Muscle of arm (tissue), 12 donors: ENCODE measurements around the gene CDK4. TPM values are rescaled to one million over a fixed set of nuclear protein-coding genes. Genes with fewer than 3 reads are reported as not detected.
"Not testable (repeated sequence)": the region's sequence is repeated elsewhere in the genome, so short reads cannot be mapped to it uniquely, and the experiment has no call there.

Experiments used
- DNase-seq: peaks from one replicate; pipeline ENCODE4 v3.0.0-alpha.2; 2013
- polyA plus RNA-seq, 12 donors: library from polyadenylated mRNA; unstranded; fragments of 120-200 nt; gene quantifications; one replicate each; pipeline ENCODE4 v1.2.1, GENCODE V29; 2013; ENCODE audit not compliant: insufficient read length in 12 of 12

CDK4 gene
- polyA plus RNA-seq, 12 donors: 106 to 176 (median 131) TPM; not detected in 1

DNA sequence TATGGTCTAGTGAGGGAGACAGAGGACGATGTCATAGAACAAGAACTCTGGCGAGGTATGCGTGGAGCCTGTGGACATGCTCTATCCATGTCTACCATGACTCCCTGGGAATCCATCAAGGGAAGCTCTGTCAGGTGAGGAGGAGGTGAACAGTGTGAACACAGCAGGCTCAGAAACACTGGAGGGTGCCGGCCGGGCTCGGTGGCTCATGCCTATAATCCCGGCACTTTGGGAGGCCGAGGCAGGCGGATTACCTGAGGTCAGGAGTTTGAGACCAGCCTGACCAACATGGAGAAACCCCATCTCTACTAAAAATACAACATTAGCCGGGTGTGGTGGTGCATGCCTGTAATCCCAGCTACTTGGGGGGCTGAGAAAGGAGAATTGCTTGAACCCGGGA lies 22.5 kb upstream of the CDK4 start:
- not testable (repeated sequence) for DNase-seq

DNA sequence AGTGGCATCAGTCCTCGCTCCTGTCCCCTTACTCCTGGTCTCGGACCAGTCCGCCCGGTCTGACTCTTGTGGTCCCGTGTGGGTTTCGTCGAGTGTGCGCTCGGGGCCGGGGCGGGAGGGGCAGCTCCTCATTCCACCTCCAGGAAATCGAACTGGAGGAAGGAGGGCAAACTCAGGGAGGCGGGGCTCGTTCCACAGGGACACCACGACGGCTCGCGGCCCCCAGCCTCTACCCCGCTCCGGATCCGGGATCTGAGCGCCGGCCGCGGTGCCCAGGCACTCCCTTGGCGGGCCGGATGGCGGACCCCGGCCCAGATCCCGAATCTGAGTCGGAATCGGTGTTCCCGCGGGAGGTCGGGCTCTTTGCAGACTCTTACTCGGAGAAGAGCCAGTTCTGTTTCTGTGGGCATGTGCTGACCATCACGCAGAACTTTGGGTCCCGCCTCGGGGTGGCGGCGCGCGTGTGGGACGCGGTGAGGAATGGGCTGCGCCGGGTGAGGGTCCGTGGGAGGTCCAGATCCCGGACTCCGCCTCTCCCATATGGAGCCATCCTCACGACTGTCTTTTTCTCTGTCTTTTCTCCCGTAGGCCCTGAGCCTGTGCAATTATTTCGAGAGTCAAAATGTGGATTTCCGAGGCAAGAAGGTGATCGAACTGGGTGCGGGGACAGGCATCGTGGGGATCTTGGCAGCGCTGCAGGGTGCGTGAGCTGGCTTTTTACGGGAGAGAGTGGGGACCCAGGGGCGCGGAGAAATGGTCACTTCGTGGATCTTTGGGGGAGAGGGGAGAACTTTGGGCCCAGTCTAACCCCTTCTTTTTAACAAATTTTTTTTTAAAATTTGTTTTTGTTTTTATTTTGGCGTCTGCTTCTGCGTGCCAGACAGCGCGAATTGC lies 20.6 kb upstream of the CDK4 start, which contains the start of gene EEF1AKMT3:
TSS of gene EEF1AKMT3 (plus strand) at position 186 of the 894 bp plus-strand sequence. CDS start at position 297, 111 bp downstream.
- DNase-seq: peak; percentile 54

DNA sequence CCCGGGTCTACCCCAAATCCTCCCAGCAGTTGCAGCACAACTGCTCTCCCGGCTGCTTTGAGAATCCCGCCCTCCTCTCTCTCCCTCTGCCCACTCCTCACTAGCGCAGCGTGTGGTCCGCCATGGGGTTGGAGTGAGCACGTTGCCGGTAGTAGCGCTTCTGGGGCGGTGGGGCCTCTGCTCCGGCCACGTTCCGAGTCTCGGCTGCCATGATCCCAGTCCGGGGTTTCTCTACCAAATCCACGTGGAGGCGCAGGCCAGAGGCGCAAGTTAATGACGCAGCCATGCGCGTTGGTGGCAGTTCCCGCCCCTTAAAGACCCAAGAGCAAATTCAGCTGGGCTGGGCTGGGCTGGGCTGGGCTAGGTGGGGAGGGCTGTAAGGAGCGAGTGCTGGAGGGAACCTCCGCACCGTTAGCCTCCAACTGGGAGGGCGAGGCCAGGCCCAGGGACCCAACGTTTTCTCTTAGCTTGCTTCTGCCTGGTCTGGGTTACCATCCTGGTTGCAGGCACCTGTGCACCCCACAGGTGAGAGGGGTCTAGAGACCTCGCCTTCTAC lies 19.8 kb upstream of the CDK4 start, which contains the start of gene METTL1:
TSS of gene METTL1 (minus strand) at position 233 of the 556 bp plus-strand sequence. CDS start at position 211, 22 bp downstream.
- peak; percentile 98 for DNase-seq

DNA sequence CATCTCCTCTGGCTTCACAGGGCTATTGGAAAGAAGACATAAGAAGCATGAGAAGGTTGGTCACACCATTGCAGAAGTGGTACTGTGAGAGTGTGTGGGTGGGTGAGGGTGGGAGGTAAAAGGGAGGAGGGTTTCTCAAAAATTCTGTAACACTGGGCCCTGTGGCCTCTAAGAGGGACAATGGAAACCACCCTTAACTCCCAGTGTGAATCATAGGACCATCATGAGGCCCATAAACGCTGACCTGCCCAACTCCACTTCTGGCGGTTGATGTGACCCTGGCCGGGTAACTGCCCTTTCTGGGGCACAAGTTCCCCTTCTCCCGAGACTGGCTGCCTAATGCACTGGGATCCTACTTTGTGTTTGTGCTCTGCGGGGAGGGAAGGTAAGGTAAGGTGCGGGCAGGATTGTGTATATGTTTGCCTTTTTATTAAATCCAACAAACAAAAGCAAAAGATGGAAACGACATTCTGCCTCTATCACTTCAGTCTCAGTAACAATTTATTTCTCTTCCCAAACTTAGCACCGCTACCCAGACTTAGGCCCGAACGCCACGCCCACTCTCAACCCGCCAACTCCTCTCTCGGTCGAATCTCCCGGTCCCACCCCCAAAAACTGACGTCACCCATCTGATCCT lies 19.2 kb upstream of the CDK4 start:
- DNase-seq: peak; percentile 96

DNA sequence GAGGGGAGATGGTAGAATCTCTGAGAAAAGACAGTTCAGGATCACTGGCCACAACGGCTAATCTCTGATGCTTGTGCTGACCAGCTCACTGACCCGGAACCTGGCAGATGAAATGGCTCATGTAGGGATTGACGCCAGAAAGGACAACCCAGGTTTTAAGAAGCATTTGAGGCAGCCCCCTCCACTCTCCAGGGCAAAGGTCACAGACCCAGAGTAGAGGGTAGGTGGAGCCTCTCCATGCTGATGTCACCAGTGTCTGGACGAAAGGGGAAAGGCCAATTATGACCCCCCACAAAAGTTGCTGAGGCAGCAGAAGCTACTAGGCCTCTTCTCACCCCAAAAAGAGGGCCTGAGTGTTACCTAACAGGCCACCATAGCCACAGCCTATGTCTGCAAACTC lies 18.6 kb upstream of the CDK4 start:
- DNase-seq: no peak

DNA sequence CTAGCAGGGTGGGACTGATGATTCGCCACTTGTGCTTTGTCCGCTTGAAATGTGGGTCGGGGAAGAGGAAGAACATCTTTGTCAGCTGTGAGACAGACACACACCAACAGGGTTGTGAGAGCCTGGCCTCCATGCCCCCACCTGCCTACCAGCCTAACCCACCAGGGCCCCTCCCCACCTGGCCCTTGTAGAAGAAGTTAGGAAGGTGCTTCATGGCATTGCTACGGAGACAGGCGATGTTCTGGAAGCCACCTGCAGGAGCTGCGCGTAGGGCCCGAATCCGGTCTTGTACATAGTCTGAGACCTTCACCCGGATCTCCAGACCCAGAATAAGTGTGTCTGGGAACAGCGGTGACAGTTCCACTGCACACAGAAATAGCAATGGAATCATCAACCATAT lies 17.5 kb upstream of the CDK4 start:
- DNase-seq: no peak

DNA sequence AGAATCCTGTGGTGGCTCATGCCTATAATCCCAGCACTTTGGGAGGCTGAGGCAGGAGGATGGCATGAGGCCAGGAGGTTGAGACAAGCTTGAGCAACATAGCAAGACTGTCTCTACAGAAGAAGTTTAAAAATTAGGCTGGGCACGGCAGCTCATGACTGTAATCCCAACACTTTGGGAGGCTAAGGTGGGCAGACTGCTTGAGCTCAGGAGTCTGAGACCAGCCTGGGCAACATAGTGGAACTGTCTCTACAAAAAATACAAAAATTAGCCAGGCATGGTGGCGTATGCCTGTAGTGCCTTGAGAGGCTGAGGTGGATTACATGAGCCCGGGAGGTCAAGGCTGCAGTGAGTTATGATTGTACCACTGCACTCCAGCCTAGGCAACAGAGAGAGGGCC lies 15.8 kb upstream of the CDK4 start:
- no peak for DNase-seq

DNA sequence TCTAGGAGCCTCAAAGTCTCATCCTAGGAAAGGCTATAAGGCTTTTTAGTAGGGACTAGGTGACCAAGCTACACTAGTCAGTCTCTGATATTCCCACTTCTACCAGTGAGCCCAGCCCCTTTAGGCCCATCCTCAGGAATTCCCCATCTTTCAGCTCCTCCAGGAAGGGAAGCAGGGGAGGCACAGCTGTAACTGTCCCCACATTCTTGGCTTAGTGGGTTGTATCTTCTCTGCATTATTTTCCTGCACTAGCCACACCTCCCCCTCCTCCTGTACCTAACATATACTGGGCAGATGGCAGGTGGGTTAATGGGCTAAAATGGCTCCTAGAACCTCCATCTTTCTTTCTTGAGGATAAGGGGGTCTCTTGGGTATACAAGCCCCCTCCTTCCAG lies 15.2 kb upstream of the CDK4 start:
- DNase-seq: no peak

DNA sequence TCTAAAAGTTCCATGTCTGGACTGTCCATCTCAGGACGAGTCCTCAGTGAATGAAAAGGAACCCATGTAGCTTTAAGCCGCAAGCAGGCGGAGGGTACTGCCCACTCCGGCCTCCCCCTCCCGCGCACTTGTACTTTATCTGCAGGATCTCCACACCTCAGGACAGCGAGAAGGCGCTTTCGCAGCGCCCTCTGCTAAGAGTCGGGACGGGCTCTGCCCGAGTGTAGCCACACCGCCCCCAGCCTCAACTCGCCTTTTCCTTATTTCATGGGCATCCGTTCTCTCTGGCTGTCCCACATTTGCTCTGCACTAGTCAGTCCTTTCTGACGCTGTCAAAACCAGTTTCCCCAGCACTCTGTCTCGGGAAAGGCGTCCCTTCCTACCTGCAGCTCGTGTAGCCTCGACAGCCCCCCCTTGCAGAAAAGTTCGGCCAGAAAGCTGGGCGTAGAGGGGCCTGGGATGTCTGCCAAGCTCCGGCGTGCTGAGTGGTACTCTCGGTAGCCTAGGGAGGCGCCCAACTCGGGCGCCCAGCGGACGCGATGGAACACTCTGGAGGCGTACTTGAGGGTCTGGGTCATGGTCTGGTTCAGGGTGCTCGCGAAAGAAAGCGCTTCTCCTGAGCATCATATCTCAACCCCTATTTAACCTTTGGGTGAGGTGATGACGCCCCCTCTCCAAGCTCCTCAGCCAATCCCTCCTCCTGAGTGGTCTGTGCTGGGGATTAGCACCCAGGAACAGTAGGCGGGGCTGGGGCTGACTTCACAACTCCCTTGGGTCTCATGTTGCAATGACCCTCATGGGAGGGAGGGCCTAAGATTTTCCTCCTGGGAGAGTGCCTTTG lies 14.6 kb upstream of the CDK4 start, which contains the start of gene CYP27B1:
TSS of gene CYP27B1 (minus strand) at position 615 of the 841 bp plus-strand sequence. CDS start at position 578, 37 bp downstream.
- no peak for DNase-seq

DNA sequence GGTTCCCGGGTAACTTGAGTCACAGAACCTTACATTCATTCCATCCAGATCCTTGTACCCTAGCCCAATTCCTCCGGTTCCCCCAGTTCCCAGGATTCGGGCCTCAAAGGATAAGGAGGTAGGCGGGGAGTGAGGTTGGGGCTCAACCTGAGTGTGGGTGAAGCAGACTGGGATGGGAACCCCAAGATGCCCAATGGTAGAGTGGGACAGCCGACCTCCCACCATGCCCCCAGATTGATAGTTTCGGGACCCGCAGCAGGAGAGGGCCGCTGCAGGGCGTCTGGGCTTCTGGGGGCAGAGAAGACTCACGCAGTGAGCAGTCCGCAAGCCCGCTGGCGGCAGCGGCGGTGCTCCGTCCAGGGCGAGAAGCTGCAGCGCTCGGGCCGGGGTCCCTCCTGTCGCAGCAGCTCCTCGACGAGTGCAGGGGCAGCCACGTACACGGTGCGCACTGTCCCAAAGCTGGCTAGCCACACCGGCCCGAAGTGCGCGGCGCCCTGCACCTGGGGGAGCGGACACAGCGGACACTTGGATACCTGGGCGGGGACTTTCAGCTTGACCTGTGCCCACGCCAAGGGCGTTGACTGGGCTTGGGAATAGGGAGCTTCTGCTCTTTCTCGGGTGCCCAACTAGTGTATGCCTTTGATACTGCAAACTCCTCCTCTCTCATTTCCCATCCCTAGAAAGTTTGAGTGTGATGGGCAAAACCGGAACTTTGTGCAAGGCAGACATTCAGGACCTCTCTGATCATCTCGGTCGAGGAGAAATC lies 13.8 kb upstream of the CDK4 start:
- DNase-seq: no peak

DNA sequence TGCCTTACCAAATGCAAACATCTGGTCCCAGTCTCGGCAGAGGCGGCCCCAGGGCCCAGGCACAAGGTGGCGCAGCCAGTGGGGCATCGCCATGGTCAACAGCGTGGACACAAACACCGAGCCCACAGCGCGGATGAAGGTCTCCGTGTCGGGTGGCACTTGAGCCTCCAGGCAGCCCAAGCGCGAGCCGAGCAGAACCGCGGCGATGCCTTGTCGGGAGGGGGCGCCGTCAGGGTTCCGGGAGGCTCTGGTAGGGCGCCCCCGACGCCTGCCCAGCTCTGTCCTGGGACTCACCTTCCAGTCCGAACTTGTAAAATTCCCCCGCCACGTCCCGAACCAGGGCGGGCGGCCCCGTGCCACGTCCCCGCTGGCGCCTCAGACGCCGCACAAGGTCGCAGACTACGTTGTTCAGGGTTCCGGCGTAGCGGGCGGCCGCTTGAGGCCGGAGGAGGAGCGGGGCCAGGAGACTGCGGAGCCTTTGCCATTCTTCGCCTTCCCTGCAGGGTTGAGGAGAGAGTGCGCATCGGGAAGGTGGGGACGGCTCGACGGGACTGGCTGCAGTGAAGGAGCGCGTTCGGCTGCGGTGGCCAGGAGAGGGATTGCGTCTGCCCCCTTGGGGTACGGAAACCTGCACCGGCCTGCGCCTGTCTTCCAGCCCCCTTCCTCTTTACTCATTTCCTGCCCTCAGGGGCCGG lies 13.0 kb upstream of the CDK4 start:
- DNase-seq: no peak

DNA sequence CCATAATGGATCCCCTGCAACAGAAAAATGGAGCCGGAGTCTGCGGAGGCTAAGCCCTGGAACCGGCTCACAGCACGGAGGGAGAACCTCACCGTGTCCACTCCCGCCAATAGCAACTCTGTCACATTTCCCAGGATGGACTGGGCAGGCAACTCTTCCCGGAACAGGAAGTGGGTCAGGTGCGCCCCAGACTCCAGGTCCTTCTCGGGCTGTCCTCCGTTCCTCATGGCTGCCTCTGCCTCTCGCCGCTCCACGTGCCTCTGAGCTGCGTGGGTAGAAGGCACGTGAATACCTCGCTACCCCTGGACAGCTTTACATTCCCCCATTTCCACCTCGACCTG lies 12.5 kb upstream of the CDK4 start:
- no peak for DNase-seq

DNA sequence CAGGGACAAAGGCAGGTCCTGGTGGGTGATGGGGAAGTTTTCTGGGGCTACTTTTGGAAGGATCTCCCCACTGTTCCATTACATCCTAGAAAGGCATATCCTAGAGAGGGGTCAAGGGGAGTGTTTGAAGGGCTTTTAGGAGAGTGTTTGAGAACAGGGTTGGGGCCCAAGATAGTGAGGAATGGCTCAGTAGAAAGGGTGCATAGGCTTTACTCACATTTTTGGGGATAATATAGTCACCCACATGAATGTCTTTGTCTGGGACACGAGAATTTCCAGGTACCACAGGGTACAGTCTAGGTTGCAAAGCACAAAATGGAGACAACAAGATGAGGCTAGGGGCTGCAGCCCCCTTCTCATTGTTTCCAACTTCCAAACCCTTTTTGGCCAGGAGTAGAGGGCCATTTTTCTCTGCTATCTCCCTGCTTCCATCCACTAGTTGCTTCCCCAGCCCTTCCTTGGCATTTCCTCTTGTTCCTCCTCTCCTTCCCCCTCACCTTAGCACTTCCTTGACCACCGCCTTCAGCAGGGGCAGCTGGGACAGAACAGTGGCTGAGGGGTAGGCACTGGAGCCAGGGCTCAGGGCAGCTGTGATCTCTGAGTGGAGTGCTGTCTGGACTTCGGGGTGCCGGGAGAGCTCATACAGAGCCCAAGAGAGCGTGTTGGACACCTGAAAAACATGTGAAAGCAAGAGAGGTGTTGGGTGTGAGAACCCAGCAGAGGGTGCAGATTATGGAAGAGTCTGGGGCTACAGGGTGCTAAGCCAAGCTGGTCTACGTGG lies 12.0 kb upstream of the CDK4 start:
- DNase-seq: no peak

DNA sequence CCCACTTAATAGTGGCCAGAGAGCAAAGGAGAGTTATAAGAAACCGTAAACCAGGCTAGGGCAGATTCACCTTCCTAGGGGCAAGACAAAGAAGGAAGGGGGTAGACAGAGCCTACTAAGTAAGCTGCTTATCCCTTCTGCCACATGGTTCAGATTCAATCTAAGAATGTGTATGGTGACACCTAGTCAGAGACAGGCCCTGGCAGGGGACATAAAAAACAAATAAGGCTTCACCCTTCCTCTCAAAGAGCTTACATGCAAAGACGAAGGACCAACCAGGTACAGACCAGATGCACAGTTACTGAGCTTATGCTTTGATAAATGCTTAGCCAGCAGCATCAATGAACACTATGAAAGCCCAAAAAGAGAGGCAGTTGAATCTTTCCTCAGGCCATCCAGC lies 10.4 kb upstream of the CDK4 start:
- DNase-seq: no peak

DNA sequence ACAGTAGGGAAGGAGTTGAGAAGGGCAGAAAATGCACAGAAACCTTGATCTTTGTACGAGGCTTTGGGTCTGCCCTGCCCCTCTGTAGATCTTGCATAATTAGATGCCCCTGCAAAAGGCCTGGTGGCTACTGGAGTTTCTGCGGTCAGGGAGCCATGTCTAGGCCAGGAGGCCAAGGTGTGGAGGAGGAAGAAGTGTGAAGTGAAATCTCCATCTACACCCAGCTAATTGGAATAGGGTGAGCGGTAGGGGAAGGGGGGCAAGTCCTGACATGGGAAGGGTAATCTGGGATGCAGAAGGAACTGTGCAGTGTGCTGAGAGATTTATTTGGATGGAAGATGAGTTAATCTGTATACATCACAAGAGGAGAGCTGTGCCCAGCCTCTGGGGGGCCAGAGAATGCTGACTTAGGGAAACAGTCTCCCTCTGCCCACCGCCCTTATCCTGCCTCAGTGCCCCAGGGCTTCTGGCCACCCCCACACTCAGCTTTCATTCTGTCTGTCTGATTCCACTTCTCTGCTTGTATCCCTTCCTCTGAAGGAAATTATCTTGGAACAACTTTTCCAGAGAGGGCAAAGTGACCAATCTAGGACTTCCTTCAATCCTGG lies 9.4 kb upstream of the CDK4 start:
- no peak for DNase-seq

DNA sequence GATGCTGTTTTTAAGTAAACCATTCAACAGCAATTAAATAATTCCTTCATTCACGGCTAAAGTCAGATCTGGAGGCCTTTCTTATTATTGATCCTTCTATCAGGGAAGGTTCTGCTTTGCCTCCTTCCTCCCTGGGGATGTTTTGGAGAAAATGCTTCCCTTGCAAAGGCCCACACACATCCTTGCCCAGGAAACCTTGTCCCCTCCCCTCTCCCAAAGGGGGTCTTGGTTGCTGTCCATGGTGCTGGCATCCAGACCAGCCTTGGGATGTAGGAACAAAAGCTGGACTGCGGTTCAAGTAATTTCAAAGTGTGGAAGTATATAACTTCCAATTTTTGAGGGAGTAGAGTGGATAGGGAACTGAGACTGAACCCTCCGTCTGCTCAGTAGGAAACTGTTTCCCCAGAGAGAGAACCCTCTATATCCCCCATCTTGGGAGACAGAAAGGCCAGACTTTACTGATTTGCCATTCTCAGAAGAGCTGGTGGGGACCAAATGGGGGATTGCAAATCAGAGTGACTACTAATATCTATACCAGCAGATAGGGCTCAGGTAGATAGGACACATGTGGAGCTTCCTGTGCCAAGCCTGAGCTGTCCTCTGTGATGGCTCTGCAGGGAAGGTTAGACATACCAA lies 8.4 kb upstream of the CDK4 start:
- no peak for DNase-seq

DNA sequence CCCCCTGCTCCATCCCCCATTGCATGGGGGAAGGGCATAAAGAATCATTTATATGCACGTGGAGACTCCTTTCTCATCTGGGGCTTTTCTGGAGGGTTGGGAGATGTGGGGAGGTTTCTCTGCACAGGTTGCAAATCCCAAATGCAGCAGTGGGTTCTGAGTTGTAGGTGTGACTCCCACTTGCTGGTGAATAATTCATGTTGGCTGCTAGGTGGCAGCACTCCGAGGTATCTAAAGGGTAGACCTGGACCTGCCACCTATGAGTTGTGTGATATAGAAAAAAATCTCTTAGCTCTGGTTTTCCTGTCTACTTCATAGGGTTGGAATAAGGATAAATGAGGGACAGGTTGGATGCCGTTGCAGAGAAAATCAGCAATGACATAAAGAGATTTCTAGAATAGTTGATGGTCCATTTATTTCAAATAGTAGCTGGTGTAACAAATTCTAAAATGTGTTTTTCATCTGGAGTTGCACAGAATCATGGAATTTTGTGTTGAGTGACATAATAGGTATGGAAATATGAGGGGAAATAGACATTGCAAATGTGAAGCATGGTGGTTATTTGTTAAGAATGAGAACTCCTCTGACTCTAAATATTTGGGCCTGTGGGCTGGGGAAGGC lies 7.4 kb upstream of the CDK4 start:
- no peak for DNase-seq
